HepG2 (cell line): ENCODE results near the gene PRR35. TPM values are rescaled to one million over a fixed set of nuclear protein-coding genes. Genes with fewer than 3 reads are reported as not detected.

Source experiments
- ATF1 ChIP-seq: IDR thresholded peaks from 2 replicates; pipeline ENCODE4 v1.6.1; 2016; ENCODE audit warnings: mild to moderate bottlenecking, control low read depth
- ERF ChIP-seq: IDR thresholded peaks from 2 replicates; pipeline ENCODE4 v1.6.1; 2018; ENCODE audit warnings: missing biosample characterization, missing genetic modification reagents
- FIP1L1 ChIP-seq: fragments of 200-400 bp; formaldehyde crosslinking; IDR thresholded peaks from 2 replicates; pipeline ENCODE4 v1.6.1; 2018; ENCODE audit warnings: low read depth, mild to moderate bottlenecking, low read length, moderate library complexity, borderline replicate concordance; ENCODE audit not compliant: insufficient read depth
- GABPB1 ChIP-seq: IDR thresholded peaks from 2 replicates; pipeline ENCODE4 v1.6.1; 2016; ENCODE audit warnings: mild to moderate bottlenecking, missing genetic modification reagents, moderate library complexity, missing compliant biosample characterization
- HIVEP1 ChIP-seq: sonication (generic); formaldehyde crosslinking; IDR thresholded peaks from 2 replicates; pipeline ENCODE4 v1.4.0; 2020; ENCODE audit warnings: mild to moderate bottlenecking, missing genetic modification reagents
- HNRNPH1 ChIP-seq: fragments of 200-400 bp; formaldehyde crosslinking; optimal IDR thresholded peaks from 2 replicates; pipeline ENCODE3; 2017; ENCODE audit warnings: mild to moderate bottlenecking, low read depth, low read length
- HNRNPK ChIP-seq: fragments of 200-400 bp; formaldehyde crosslinking; IDR thresholded peaks from 2 replicates; pipeline ENCODE4 v1.6.1; 2018; ENCODE audit warnings: low read length, low read depth, moderate library complexity, mild to moderate bottlenecking; ENCODE audit not compliant: poor library complexity, severe bottlenecking
- RARG ChIP-seq: sonication (generic); formaldehyde crosslinking; IDR thresholded peaks from 2 replicates; pipeline ENCODE4 v1.4.0; 2020; ENCODE audit warnings: low read depth, mild to moderate bottlenecking, missing genetic modification reagents
- RBM22 ChIP-seq: fragments of 200-400 bp; formaldehyde crosslinking; optimal IDR thresholded peaks from 2 replicates; pipeline ENCODE3; 2017; ENCODE audit warnings: mild to moderate bottlenecking, low read length, moderate library complexity
- SAP130 ChIP-seq: IDR thresholded peaks from 2 replicates; pipeline ENCODE4 v1.6.1; 2016; ENCODE audit warnings: low read depth
- ZBTB7B ChIP-seq: sonication (generic); formaldehyde crosslinking; IDR thresholded peaks from 2 replicates; pipeline ENCODE4 v1.4.0; 2020; ENCODE audit warnings: missing genetic modification reagents
- ZNF160 ChIP-seq: sonication (generic); formaldehyde crosslinking; IDR thresholded peaks from 2 replicates; pipeline ENCODE4 v1.8.0; 2022; ENCODE audit warnings: mild to moderate bottlenecking, inconsistent platforms, missing genetic modification reagents
- ZNF343 ChIP-seq: sonication (generic); formaldehyde crosslinking; IDR thresholded peaks from 2 replicates; pipeline ENCODE4 v1.4.0; 2020; ENCODE audit warnings: mild to moderate bottlenecking, missing genetic modification reagents
- ZNF446 ChIP-seq: sonication (generic); formaldehyde crosslinking; IDR thresholded peaks from 2 replicates; pipeline ENCODE4 v1.5.0; 2020; ENCODE audit warnings: mild to moderate bottlenecking, missing genetic modification reagents
- ZNF546 ChIP-seq: sonication (generic); formaldehyde crosslinking; conservative IDR thresholded peaks from 2 replicates; pipeline ENCODE4 v1.8.1; 2023; ENCODE audit warnings: mild to moderate bottlenecking, missing genetic modification reagents
- ZNF556 ChIP-seq: sonication (generic); formaldehyde crosslinking; IDR thresholded peaks from 2 replicates; pipeline ENCODE4 v1.4.0; 2020; ENCODE audit warnings: mild to moderate bottlenecking, missing genetic modification reagents, borderline replicate concordance
- ZNF605 ChIP-seq: sonication (generic); formaldehyde crosslinking; IDR thresholded peaks from 2 replicates; pipeline ENCODE4 v1.8.0; 2022; ENCODE audit warnings: mild to moderate bottlenecking, missing genetic modification reagents
- ZNF607 ChIP-seq: sonication (generic); formaldehyde crosslinking; IDR thresholded peaks from 2 replicates; pipeline ENCODE4 v1.5.1; 2020; ENCODE audit warnings: missing genetic modification reagents, mild to moderate bottlenecking, borderline replicate concordance
- polyA plus RNA-seq, 8 experiments: library from polyadenylated mRNA; depleted of rRNA in 3 of 8; stranded (reverse) in 7 of 8; unstranded in 1 of 8; fragments of >200 nt; fragmentation: Illumina TruSeq in 4 of 8; extraction: Trizol in 4 of 8; gene quantifications; 2 replicates each; pipeline versions ENCODE4 v1.2.1 to v1.2.3, GENCODE V29; 2011 to 2016; ENCODE audit warnings: low read depth in 4 of 8, missing spikeins in 1 of 8, mixed read lengths in 1 of 8; ENCODE audit not compliant: insufficient read depth in 1 of 8
- total RNA-seq, 5 experiments: library from RNA; depleted of rRNA; stranded (reverse); fragments of >200 nt; fragmentation: Illumina TruSeq; extraction: Trizol; gene quantifications; 2 replicates each; pipeline ENCODE4 v1.2.3, GENCODE V29; 2016; ENCODE audit warnings: low read depth in 1 of 5
- TF ChIP-seq, protein P1 (sequence below): sonication (generic); formaldehyde crosslinking; IDR thresholded peaks from 2 replicates; pipeline ENCODE4 v1.9.0; 2021; ENCODE audit warnings: missing genetic modification reagents, borderline replicate concordance
- TF ChIP-seq, protein P2 (sequence below): sonication (generic); formaldehyde crosslinking; IDR thresholded peaks from 2 replicates; pipeline ENCODE4 v1.5.0; 2020; ENCODE audit warnings: missing genetic modification reagents
- TF ChIP-seq, protein P3 (sequence below): sonication (generic); formaldehyde crosslinking; IDR thresholded peaks from 2 replicates; pipeline ENCODE4 v1.8.0; 2022; ENCODE audit warnings: low read depth, missing genetic modification reagents
- TF ChIP-seq, protein P4 (sequence below): IDR thresholded peaks from 2 replicates; pipeline ENCODE4 v1.6.1; 2018; ENCODE audit warnings: missing genetic modification reagents, mild to moderate bottlenecking, missing compliant biosample characterization
- TF ChIP-seq, protein P5 (sequence below): sonication (generic); formaldehyde crosslinking; IDR thresholded peaks from 2 replicates; pipeline ENCODE4 v1.4.0; 2020; ENCODE audit warnings: mild to moderate bottlenecking, missing genetic modification reagents
- TF ChIP-seq, protein P6 (sequence below): sonication (generic); formaldehyde crosslinking; IDR thresholded peaks from 2 replicates; pipeline ENCODE4 v1.8.0; 2022; ENCODE audit warnings: missing genetic modification reagents, mild to moderate bottlenecking, inconsistent platforms, borderline replicate concordance

The PRR35 gene
- total and polyA plus RNA-seq, 2 of the 13 experiments (the other 11 are each of a cell fraction or from before 2014, with no cell fraction given): 0.07 to 0.16 TPM

DNA sequence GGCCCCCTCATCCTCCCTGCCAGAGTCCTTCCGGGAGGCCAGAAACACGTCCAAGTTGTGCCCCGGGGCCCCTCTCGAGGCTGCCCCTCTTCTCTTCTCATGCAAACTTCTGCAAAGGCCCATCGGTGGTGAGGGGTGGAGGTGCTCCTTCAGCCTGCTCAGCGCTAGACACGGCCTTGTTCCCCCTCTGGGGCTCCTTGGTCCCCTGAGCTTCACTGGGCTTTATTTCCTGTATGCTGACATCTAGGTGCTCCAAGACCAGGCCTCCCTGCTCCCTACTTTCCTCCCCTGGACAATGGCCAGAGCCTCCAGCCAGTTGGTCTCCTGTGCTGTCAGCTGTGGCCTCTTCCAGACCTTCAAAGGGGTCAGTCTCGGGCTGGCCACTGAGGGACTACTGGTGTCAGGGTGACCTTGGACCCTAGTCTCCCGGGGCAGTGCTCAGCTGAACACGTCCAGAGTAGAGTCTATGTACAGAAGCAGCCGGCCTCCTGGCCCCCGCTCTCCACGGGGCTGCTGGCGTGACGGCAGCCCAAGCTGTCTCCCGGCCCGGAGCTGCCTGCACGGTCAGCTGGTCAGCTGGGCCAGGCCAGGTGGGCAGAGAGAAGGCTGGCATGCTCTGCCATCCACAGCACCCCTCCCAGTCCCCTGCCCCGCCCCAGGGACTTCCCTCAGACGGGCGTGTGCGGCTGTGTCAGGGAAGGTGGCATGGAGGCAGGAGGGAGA is 1.7 kb upstream of the PRR35 start (continued):
- TF ChIP-seq HNRNPH1 (no peak), ZBTB7B (CRISPR knock-in tag) (peak; percentile 91), ERF (CRISPR knock-in tag) (peak; percentile 60; the same call in 1 of the 2 replicates), GABPB1 (CRISPR knock-in tag) (peak; percentile 61), ZNF160 (CRISPR knock-in tag) (no peak), ZNF605 (CRISPR knock-in tag) (no peak; the same call in 1 of the 2 replicates), ZNF556 (CRISPR knock-in tag) (peak; percentile 76; the same call in 1 of the 2 replicates), RARG (CRISPR knock-in tag) (no peak), HIVEP1 (CRISPR knock-in tag) (peak; percentile 34; the same call in 1 of the 2 replicates), HNRNPK (no peak), ZNF343 (no peak; the same call in 1 of the 2 replicates), ZNF446 (no peak), FIP1L1 (no peak), ZNF607 (CRISPR knock-in tag) (peak; percentile 70; the same call in 1 of the 2 replicates), ZNF546 (CRISPR knock-in tag) (no peak), SAP130 (CRISPR knock-in tag) (peak; percentile 95), RBM22 (no peak), ATF1 (CRISPR knock-in tag) (no peak)
- TF ChIP-seq, protein P1, sequence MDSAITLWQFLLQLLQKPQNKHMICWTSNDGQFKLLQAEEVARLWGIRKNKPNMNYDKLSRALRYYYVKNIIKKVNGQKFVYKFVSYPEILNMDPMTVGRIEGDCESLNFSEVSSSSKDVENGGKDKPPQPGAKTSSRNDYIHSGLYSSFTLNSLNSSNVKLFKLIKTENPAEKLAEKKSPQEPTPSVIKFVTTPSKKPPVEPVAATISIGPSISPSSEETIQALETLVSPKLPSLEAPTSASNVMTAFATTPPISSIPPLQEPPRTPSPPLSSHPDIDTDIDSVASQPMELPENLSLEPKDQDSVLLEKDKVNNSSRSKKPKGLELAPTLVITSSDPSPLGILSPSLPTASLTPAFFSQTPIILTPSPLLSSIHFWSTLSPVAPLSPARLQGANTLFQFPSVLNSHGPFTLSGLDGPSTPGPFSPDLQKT (CRISPR knock-in tag): no peak
- TF ChIP-seq, protein P2, sequence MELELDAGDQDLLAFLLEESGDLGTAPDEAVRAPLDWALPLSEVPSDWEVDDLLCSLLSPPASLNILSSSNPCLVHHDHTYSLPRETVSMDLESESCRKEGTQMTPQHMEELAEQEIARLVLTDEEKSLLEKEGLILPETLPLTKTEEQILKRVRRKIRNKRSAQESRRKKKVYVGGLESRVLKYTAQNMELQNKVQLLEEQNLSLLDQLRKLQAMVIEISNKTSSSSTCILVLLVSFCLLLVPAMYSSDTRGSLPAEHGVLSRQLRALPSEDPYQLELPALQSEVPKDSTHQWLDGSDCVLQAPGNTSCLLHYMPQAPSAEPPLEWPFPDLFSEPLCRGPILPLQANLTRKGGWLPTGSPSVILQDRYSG (CRISPR knock-in tag): no peak
- TF ChIP-seq, protein P3, sequence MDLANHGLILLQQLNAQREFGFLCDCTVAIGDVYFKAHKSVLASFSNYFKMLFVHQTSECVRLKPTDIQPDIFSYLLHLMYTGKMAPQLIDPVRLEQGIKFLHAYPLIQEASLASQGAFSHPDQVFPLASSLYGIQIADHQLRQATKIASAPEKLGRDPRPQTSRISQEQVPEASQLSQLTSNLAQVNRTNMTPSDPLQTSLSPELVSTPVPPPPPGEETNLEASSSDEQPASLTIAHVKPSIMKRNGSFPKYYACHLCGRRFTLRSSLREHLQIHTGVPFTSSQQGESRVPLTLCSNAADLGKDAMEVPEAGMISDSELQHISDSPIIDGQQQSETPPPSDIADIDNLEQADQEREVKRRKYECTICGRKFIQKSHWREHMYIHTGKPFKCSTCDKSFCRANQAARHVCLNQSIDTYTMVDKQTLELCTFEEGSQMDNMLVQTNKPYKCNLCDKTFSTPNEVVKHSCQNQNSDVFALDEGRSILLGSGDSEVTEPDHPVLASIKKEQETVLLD: no peak
- TF ChIP-seq, protein P4, sequence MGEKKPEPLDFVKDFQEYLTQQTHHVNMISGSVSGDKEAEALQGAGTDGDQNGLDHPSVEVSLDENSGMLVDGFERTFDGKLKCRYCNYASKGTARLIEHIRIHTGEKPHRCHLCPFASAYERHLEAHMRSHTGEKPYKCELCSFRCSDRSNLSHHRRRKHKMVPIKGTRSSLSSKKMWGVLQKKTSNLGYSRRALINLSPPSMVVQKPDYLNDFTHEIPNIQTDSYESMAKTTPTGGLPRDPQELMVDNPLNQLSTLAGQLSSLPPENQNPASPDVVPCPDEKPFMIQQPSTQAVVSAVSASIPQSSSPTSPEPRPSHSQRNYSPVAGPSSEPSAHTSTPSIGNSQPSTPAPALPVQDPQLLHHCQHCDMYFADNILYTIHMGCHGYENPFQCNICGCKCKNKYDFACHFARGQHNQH (CRISPR knock-in tag): peak; percentile 85
- TF ChIP-seq, protein P5, sequence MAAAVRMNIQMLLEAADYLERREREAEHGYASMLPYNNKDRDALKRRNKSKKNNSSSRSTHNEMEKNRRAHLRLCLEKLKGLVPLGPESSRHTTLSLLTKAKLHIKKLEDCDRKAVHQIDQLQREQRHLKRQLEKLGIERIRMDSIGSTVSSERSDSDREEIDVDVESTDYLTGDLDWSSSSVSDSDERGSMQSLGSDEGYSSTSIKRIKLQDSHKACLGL (CRISPR knock-in tag): no peak
- TF ChIP-seq, protein P6, sequence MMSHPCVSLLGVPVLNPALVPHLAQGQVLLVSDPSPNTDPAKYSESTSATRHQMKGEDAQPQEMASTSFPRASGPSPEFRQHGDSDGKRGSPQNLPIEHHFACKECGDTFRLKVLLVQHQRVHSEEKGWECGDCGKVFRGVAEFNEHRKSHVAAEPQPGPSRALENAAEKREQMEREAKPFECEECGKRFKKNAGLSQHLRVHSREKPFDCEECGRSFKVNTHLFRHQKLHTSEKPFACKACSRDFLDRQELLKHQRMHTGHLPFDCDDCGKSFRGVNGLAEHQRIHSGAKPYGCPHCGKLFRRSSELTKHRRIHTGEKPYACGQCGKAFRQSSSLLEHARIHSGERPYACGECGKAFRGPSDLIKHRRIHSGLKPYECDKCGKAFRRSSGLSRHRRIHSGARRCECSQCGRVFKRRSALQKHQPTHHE: no peak
